Testis (tissue), 3 donors: ENCODE data around the gene C6orf136. TPM values are rescaled to one million over a fixed set of nuclear protein-coding genes. Genes with fewer than 3 reads are reported as not detected.

Experiments used
- DNase-seq: peaks from one replicate; pipeline ENCODE4 v3.0.0-alpha.2; 2019
- H3K27ac ChIP-seq, 2 donors: fragments of 200-600 bp; sonication (generic); one replicate each; pipeline ENCODE4 v1.5.1; 2019
- H3K27me3 ChIP-seq: fragments of 200-600 bp; sonication (generic); one replicate; pipeline ENCODE4 v1.5.1; 2019
- H3K36me3 ChIP-seq: fragments of 200-600 bp; sonication (generic); one replicate; pipeline ENCODE4 v1.5.1; 2017; ENCODE audit warnings: low read depth; ENCODE audit errors: missing control alignments
- H3K4me1 ChIP-seq: fragments of 200-600 bp; sonication (generic); one replicate; pipeline ENCODE4 v1.5.1; 2019
- H3K4me3 ChIP-seq, 2 donors: fragments of 200-600 bp; sonication (generic); one replicate each; pipeline ENCODE4 v1.5.1; 2017 to 2019
- H3K9me3 ChIP-seq: fragments of 200-600 bp; sonication (generic); one replicate; pipeline ENCODE4 v1.5.1; 2017
- POLR2A ChIP-seq: fragments of 450-650 bp; IDR thresholded peaks from one replicate; pipeline ENCODE4 v1.6.1; 2017; ENCODE audit warnings: antibody characterized with exemption, mild to moderate bottlenecking, moderate library complexity
- WGBS, 2 donors: methylation state at CpG; one replicate each; pipeline ENCODE4 v1.1.5; 2018; 5-methylcytosine and 5-hydroxymethylcytosine counted together
- intact Hi-C: fragments of 100-400 bp; cut with DNase I; formaldehyde crosslinking; loops from one replicate; pipeline ENCODE4 v1.15.1; 2023; ENCODE audit warnings: low total_unique reads
- polyA plus RNA-seq: library from polyadenylated mRNA; stranded (reverse); fragments of 350-450 nt; fragmentation: Illumina TruSeq; extraction: RNeasy Lipid Tissue Mini Kit (QIAGEN cat#74804); gene quantifications from one replicate; pipeline ENCODE4 v1.2.3, GENCODE V29; 2014; ENCODE audit warnings: low read depth, low replicate concordance; ENCODE audit not compliant: insufficient read depth
- total RNA-seq, 2 donors: library from RNA; depleted of rRNA; stranded (reverse); fragments of >200 nt; gene quantifications; one replicate each; pipeline ENCODE4 v1.2.3, GENCODE V29; 2016
- TF ChIP-seq, protein P1 (sequence below), 3 experiments: fragments of 450-650 bp in 2 of 3; fragments of 200-600 bp in 1 of 3; sonication (generic) in 1 of 3; IDR thresholded peaks; one replicate each; pipeline ENCODE4 v1.5.1; 2016 to 2019; ENCODE audit warnings: antibody characterized with exemption in 3 of 3, mild to moderate bottlenecking in 2 of 3, moderate library complexity in 1 of 3

The C6orf136 gene
- total and polyA plus RNA-seq, 3 donors from 2014 or later: 17.8 to 26.0 (median 22.0) TPM

GRCh38 chr6:30640481-30640880, 6.5 kb upstream of the C6orf136 start:
- no peaks in the 10 kb centered on the region for H3K4me1 ChIP-seq
- no peak overlapping the region for H3K4me3 ChIP-seq
- H3K27me3 ChIP-seq: no peaks in the 10 kb centered on the region
- no peak for DNase-seq
- TF ChIP-seq, protein P1, sequence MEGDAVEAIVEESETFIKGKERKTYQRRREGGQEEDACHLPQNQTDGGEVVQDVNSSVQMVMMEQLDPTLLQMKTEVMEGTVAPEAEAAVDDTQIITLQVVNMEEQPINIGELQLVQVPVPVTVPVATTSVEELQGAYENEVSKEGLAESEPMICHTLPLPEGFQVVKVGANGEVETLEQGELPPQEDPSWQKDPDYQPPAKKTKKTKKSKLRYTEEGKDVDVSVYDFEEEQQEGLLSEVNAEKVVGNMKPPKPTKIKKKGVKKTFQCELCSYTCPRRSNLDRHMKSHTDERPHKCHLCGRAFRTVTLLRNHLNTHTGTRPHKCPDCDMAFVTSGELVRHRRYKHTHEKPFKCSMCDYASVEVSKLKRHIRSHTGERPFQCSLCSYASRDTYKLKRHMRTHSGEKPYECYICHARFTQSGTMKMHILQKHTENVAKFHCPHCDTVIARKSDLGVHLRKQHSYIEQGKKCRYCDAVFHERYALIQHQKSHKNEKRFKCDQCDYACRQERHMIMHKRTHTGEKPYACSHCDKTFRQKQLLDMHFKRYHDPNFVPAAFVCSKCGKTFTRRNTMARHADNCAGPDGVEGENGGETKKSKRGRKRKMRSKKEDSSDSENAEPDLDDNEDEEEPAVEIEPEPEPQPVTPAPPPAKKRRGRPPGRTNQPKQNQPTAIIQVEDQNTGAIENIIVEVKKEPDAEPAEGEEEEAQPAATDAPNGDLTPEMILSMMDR (IDR thresholded peaks at IDR 0.05): no peak
- TF ChIP-seq POLR2A: no peak
- H3K9me3 ChIP-seq: no peaks in the 10 kb centered on the region
- H3K27ac ChIP-seq: no peak overlapping the region
- no peaks in the 10 kb centered on the region for H3K36me3 ChIP-seq
- intact Hi-C loops: no loop called here
- WGBS, 2 donors: 84 to 86% methylated on average over 10 of the region's 10 CpGs

GRCh38 chr6:30641048-30641447, 5.9 kb upstream of the C6orf136 start:
- H3K4me3 ChIP-seq: no peak overlapping the region
- H3K4me1 ChIP-seq: peaks cover under 1% of the 10 kb centered on the region
- no peaks in the 10 kb centered on the region for H3K9me3 ChIP-seq
- DNase-seq: no peak
- TF ChIP-seq POLR2A: no peak
- TF ChIP-seq, protein P1 (IDR thresholded peaks at IDR 0.05): no peak
- 90% methylated on average over 1 of the region's 1 CpG for WGBS, 2 donors
- intact Hi-C loops: no loop called here
- no peaks in the 10 kb centered on the region for H3K36me3 ChIP-seq
- no peaks in the 10 kb centered on the region for H3K27me3 ChIP-seq
- H3K27ac ChIP-seq: no peak overlapping the region

DNA sequence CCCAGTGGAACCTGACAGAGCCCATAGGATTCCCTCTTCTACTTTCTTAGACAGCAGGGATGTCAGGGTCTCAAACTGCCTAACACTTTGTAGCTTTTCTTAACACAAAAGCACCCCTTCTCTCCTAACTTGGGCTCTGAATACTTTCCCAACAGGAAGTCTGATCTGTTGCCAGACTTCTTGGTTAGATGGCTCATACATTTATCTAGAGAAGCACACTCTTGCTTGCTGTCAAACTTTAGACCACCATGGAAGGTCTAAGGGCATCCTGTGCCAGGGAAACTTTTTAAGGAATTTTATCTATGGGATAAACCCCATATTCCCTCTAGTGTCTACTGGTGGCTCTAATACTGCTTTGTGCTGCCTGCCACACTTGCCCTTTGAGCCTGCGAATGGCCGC, 3.3 kb upstream of the C6orf136 start:
- WGBS, 2 donors: 97 to 100% methylated on average over 2 of the region's 2 CpGs
- TF ChIP-seq POLR2A: no peak
- TF ChIP-seq, protein P1 (IDR thresholded peaks at IDR 0.05): no peak

GRCh38 chr6:30644769-30645168, 2.2 kb upstream of the C6orf136 start:
- intact Hi-C loops: no loop called here
- no peak overlapping the region for H3K4me3 ChIP-seq
- no peaks in the 10 kb centered on the region for H3K27me3 ChIP-seq
- H3K36me3 ChIP-seq: no peaks in the 10 kb centered on the region
- no peak overlapping the region for H3K27ac ChIP-seq
- H3K9me3 ChIP-seq: no peaks in the 10 kb centered on the region
- no peak for DNase-seq
- peaks cover 7% of the 10 kb centered on the region for H3K4me1 ChIP-seq
- no peak for TF ChIP-seq POLR2A
- TF ChIP-seq, protein P1 (IDR thresholded peaks at IDR 0.05): no peak
- WGBS, 2 donors: 72 to 82% methylated on average over 5 of the region's 5 CpGs

More for the DNA sequence above, 3.3 kb upstream of the C6orf136 start:
- no peaks in the 10 kb centered on the region for H3K27me3 ChIP-seq
- intact Hi-C loops: no loop called here
- no peak for DNase-seq
- no peak overlapping the region for H3K27ac ChIP-seq
- no peaks in the 10 kb centered on the region for H3K9me3 ChIP-seq
- H3K36me3 ChIP-seq: no peaks in the 10 kb centered on the region
- H3K4me1 ChIP-seq: peaks cover 7% of the 10 kb centered on the region
- H3K4me3 ChIP-seq: no peak overlapping the region

DNA sequence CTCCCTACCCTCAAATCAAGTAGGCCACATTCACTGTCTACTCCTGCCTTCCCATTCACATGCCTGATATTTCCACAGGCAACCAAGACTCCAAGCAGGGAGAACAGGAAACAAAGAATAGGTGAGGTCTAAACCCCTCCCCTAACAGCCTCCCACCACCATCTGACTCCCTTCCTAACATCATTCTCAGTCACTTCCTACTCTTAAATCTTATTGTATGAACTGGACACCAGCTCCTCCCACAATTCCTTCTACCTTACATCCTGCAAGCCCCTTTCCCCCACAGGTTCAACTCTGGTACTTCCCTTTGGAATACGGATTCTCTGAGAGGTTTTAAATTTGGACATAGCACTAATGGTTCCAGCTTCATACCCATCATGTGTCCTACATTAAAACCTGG, 944 bp upstream of the C6orf136 start:
- H3K9me3 ChIP-seq: no peaks in the 10 kb centered on the region
- peaks cover 7% of the 10 kb centered on the region for H3K4me1 ChIP-seq

More for the DNA sequence above, 944 bp upstream of the C6orf136 start:
- Histone ChIP-seq H3K27me3 (no peaks in the 10 kb centered on the region), H3K27ac (no peak overlapping the region), H3K36me3 (no peaks in the 10 kb centered on the region), H3K4me3 (no peak overlapping the region)
- 46 to 50% methylated on average over 1 of the region's 1 CpG for WGBS, 2 donors
- intact Hi-C loops: no loop called here
- TF ChIP-seq, protein P1 (IDR thresholded peaks at IDR 0.05): no peak
- no peak for TF ChIP-seq POLR2A
- DNase-seq: no peak
